ENCODE measurements around the gene LYPD5. TPM values are rescaled to one million over a fixed set of nuclear protein-coding genes. Genes with fewer than 3 reads are reported as not detected.
"Not testable (repeated sequence)": the region's sequence is repeated elsewhere in the genome, so short reads cannot be mapped to it uniquely, and the experiment has no call there.

LYPD5 gene
- total RNA-seq (2014; rRNA removed; shearing (Covaris generic)) = 0.05 and 0.23 TPM in 2 replicates

DNA sequence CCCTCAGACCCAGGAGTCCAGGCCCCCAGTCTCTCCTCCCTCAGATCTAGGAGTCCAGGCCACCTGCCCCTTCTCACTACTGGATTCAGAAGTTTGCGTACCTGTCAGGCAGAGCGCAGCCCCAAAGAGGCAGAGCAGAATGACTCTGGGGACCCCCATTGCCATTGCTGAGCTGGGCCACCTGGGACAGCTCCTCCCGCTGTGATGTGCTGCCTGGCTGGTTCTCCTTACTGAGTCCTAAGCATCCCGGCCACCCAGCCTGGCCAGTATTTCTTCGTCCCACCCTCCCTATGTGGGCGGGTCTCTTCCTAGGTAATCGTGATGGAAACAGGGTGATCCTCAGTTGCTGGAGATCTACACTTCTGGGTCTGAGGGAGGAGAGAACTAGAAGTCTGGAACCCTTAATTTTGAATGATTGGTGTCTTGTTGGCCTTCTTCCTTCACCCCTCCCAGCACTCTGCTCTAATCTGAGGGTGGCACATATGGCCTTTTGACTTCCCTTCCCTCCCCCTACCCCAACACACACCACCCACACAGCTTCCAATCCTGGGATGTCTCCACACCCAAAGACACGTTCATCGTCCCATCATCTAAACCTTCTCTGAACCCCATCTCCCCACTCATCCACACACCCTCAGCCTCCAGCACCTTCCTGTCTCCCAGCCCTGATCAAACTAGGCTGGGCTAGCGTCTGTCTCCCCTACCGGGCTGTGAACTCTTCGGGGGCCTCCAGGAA, at the start of gene LYPD5:
TSS of gene LYPD5 (minus strand) at position 232 of the 736 bp plus-strand sequence. CDS start at position 165, 67 bp downstream.
- DNase-seq (ENCODE audit: low spot score) = no peak

GRCh38 chr19:43848821-43849220, 46.6 kb upstream of the LYPD5 start:
- no peak for DNase-seq (ENCODE audit: low spot score)

DNA sequence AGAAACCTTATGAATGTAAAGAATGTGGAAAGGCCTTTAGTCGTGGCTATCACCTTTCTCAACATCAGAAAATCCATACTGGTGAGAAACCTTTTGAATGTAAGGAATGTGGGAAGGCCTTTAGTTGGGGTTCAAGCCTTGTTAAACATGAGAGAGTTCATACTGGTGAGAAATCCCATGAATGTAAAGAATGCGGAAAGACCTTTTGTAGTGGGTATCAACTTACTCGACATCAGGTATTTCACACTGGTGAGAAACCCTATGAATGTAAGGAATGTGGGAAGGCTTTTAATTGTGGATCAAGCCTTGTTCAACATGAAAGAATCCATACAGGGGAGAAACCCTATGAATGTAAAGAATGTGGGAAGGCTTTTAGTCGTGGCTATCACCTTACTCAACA, 45.6 kb upstream of the LYPD5 start:
- no peak for DNase-seq (ENCODE audit: low spot score)

DNA sequence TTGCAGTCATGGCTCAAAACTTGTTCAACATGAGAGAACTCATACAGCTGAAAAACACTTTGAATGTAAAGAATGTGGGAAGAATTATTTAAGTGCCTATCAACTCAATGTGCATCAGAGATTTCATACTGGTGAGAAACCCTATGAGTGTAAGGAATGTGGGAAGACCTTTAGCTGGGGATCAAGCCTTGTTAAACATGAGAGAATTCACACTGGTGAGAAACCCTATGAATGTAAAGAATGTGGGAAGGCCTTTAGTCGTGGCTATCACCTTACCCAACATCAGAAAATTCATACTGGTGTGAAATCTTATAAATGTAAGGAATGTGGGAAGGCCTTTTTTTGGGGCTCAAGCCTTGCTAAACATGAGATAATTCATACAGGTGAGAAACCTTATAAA, 45.0 kb upstream of the LYPD5 start:
- DNase-seq (ENCODE audit: low spot score) = peak; percentile 25

DNA sequence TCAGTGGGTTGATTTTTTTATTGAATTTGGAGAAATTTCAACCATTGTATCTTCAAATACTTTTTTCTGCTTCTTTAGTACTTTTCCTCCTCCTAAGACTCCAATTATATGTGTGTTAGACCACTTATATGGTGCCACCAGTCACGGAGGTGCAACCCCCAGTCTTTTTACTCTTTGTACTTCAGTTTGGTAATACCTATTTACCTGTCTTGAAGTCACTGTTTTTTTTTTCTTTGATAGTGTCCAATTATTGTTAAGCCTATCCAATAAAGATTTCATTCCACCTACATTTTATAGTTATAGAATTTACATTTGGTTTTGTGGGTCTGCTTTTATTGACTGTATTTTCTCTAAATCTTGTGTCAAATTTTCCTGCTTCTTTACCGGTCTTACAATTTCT, 39.8 kb upstream of the LYPD5 start:
- no peak for DNase-seq (ENCODE audit: low spot score)

DNA sequence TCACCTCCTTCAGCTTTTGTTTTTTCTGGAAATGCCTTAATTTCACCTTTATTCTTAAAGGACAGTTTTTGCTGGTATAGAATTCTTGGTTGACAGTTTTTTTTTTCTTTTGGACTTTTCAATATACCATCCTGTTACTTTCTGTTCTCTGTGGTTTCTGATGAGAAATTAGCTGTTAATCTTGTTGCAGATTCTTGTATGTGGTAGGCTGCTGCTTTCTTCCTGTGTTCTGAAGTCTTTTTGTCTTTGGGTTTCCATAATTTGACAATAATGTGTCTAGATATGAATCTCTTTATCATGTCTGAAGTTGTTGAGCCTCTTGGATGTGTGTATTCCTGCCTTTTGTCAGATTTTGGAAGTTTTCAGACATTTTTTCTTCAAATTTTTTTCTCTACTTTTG, 36.9 kb upstream of the LYPD5 start:
- DNase-seq (ENCODE audit: low spot score) = no peak

DNA sequence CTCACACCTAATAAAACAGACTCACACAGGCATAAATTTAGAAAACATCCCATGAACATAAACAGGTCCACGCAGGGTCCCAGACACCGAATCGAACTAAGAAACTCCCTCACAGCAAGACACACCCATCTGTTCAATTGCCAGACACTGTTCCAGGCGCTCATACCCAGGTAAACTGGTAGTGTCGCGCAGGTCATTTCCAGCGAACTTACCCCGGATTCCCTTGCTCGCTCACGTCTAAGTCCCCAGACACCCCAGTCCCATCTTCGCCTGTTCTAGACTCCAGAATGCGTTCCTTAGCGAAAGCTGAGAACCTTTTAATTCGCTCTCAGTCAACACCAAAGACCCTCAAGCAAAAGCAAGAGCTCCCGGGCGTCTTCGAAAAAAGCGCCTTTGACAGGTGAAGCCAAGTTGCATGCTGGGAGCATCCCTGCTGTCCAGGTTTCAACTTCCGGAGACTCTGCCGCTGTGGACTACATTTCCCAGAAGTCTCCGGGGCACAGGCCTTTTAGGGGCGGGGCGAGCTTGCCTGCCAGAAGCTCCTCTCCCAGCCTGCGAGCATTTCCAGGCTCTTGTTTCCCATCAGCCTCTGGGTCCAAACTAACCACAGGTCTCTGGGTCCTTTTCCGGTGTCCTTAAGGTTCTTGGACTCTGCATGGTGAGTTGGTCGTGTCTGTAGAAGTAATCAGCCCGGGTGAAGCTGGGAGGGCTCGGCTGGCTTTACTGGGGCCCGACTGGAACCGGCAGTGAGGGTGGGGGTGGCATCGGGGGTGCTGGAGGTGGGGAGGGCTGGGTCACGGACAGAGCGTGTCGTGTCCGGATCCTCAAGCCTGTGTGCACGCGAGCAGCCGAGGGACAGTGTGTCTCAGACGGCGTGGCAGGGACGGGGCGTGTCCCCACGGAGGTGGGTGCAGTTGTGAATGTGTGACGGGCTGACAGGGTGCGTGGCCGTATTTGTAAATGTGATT, 24.8 kb upstream of the LYPD5 start, which contains the start of gene ZNF283:
TSS of gene ZNF283 (plus strand) at position 535 of the 968 bp plus-strand sequence. CDS start 6,184 bp downstream, outside the sequence.
- peak; percentile 99 for DNase-seq (ENCODE audit: low spot score)

DNA sequence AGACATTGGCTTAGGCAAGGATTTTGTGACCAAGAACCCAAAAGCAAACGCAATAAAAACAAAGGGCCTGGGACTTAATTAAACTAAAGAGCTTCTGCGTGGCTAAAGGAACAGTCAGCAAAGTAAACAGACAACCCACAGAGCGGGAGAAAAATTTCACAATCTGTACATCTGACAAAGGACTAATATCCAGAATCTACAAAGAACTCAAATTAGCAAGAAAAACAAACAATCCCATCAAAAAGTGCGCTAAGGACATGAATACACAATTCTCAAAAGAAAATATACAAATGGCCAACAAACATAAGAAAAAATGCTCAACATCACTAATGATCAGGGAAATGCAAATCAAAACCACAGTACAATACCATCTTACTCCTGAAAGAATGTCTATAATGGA, 22.3 kb upstream of the LYPD5 start:
- not testable (repeated sequence) for DNase-seq (ENCODE audit: low spot score)

DNA sequence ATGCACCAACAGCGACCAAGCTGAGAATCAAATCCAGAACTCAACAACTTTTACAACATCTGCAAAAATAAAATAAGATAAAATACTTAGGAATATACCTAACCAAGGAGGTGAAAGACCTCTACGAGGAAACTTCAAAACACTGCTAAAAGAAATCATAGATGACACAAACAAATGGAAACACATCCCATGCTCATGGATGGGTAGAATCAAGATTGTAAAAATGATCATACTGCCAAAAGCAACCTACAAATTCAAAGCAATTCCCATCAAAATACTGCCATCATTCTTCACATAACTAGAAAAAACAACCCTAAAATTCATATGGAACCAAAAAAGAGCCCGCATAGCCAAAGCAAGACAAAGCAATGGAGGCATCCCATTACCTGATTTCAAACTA, 21.6 kb upstream of the LYPD5 start:
- DNase-seq (ENCODE audit: low spot score) = not testable (repeated sequence)

DNA sequence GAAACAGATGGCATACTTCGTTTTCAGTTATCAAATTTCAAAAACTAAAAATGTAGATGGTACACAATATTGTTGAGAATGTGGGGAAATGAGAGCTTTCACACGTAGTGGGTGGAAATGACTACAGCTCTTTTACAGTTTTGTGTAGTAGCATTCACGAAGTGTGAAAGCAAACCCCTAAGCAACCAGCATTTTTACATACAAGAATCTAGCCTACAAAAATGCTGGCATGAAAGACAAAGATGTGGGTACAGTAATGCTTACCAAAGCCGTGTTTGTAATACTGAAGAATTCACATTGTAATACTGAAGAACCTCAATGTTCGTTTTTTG, 18.6 kb upstream of the LYPD5 start:
- DNase-seq (ENCODE audit: low spot score) = no peak

DNA sequence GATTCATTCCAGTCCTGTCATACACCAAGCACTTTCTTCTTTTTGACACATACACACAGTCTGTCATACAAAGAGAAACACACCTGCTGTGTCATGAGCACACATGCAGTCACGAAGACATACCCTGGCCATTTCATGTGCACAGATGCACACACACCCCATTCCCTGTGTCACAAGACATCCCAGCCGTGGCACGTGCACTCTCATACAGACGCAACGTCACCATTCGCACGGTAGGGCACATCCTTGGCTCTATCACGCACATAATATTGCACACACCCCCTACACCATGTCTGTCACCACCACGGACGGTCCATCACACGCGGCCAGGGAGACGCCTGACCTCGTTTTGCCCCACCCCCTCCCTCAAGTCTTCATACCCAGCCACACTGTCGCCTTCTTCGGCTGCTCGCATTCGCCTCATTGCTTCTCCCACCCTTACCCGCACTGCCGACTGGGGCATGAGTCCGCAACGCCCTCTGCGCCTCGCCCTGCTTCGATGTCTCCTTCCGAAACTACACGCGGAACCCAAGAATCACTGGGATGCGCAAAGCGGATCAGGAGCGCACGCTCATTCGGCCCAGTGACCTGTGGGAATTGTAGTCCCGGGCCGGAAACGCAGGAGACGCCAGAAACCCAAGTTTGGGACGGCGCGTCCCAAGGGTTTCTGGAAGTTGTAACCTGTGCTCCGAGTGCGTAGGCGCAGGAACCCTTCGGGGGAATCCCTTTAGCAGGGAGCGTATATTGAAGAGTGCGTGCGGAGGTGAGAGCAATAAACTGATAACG, 18.0 kb upstream of the LYPD5 start:
- no peak for DNase-seq (ENCODE audit: low spot score)

DNA sequence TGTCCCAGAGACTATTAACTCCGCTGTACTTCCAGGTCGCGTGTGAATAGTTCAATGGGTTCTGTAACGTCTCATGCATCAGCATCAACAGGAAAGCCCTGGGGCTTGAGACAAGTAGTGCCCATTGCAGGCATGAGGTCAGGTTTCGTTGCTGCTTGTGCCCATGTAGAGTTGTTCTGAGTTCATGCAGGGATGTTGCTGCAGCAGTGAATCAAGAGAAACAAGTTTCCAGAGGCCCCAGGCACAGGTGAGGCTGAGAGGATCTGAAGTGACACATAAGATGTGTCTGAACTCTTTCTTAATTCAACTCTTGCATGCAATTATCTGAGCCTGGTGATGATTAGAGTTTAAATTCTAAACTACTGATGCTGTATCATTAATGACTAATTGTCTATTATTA, 16.3 kb upstream of the LYPD5 start:
- no peak for DNase-seq (ENCODE audit: low spot score)

DNA sequence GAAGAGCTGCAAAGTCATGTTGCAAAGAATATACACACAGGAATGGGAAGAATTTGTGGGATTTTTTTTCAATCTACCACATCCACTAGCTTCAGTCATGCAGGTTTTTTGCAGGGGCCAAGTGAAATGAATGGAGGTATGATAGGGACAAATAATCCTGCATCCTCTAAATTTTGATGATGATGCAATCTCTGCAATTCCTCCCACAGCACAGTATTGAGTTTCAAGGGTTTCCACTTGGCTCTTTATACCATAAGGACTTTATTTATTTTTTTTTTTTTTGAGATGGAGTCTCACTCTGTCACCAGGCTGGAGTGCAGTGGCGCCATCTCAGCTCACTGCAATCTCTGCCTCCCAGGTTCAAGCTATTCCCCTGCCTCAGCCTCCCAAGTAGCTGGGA, 15.2 kb upstream of the LYPD5 start:
- DNase-seq (ENCODE audit: low spot score) = not testable (repeated sequence)

GRCh38 chr19:43814663-43815352, 12.6 kb upstream of the LYPD5 start:
- no peak for DNase-seq (ENCODE audit: low spot score)

- DNase-seq (ENCODE audit: low spot score) = peak; percentile 29
Measured at GRCh38 chr19:43812688-43813087, 10.4 kb upstream of the LYPD5 start.

GRCh38 chr19:43812259-43812658, 10.0 kb upstream of the LYPD5 start:
- DNase-seq (ENCODE audit: low spot score) = no peak

GRCh38 chr19:43811837-43812236, 9.6 kb upstream of the LYPD5 start:
- no peak for DNase-seq (ENCODE audit: low spot score)

GRCh38 chr19:43809762-43810696, 7.8 kb upstream of the LYPD5 start:
- peak; percentile 76 for DNase-seq (ENCODE audit: low spot score)

DNA sequence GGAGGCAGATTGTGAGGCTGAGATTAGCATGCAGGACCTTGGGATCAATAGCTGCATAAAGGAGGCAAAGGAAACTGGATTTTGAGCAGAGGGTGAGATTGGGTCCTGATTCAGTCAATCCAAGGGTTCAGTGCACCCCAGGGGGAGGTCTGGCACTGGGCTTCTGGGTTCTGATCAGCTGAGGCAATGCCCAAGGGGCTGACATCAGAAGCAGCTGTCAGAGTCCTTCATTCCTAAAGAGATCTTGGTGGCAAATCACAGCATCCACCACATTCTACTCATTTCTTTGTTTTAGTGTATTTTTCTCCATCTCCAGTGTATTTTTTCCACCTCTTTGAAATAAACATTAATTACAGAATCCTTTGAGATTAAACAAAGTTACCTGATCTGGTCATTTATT, 5.4 kb upstream of the LYPD5 start:
- no peak for DNase-seq (ENCODE audit: low spot score)

GRCh38 chr19:43806848-43807247, 4.6 kb upstream of the LYPD5 start:
- no peak for DNase-seq (ENCODE audit: low spot score)
